NCI-H524 treated with DMSO at 0.1 percent for 48 hours (cell line): Measurements from ENCODE around the gene RIF1.
"Not testable (repeated sequence)": the region's sequence is repeated elsewhere in the genome, so short reads cannot be mapped to it uniquely, and the experiment has no call there.

Experiments
- DNase-seq: peaks from one replicate; lab custom pipeline; 2025; lab: John Stamatoyannopoulos, UW

Gene RIF1

DNA sequence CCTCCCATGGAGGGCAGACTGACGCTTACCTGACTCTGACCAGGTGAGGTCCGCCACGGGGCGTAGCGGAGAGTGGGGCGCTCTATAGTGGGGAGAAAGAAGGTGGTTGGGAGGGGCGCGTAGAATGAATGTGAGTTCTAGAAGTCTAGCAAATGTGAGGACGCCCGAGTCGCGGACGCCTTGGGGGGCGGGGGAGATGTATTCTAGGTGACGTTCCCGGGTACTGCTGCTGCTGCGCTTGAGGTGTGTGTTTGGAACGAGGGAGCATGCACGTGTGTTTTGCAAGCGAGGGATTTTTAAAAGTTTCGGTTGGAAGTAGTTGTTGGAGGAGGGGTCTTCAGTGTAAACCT, 758 bp downstream of the RIF1 start:
- no peak for DNase-seq

DNA sequence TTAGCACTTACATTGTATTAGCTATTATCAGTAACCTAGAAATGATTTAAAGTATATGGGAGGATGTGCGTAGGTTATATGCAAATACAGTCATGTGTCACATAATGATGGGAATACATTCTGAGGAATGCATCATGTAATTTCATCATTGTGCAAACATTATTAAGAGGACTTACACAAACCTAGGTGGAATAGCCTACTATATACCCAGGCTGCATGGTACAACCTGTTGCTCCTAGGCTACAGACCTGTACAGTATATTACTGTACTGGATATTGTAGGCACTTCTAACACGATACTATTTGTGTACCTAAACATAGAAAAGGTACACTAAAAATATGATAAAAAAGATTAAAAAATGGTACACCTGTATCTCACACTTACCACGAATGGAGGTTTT, 7.9 kb downstream of the RIF1 start:
- DNase-seq = no peak

DNA sequence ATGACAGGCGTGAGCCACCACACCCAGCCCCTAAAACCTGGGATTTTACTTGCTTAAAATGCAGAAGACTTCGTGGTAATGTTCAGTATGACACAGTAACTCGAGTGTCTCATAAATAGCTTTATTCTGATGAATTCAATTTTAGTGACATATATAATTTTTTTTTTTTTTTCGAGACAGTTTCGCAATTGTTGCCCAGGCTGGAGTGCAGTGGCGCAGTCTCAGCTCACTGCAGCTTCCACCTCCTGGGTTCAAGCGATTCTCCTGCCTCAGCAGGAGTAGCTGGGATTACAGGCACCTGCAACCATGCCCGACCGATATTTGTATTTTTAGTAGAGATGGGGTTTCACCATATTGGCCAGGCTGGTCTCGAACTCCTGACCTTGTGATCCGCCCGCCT, 12.0 kb downstream of the RIF1 start:
- not testable (repeated sequence) for DNase-seq

DNA sequence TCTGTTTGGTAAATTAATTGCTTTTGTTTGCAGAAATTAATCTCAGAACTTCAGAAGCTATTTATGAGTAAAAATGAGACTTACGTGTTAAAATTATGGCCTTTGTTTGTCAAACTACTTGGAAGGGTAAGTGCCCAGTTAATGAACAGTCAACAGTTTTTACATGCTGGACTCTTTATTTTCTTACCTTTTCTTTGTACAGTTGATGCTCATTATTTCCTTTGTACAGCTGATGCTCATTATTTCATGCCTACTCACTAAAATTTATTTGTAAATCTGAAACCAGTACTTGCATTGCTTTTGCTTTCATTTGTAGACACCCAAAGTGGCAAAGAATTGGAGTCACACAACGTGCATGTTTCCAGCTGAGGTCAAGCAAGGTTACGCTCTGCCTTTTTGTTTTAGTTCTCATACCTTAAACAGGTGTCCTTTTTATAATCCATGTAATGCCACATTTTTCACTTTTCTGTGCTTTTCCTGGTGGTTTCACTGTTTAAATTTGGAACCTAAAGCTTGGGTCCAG, 13.3 kb downstream of the RIF1 start:
- DNase-seq = no peak

DNA sequence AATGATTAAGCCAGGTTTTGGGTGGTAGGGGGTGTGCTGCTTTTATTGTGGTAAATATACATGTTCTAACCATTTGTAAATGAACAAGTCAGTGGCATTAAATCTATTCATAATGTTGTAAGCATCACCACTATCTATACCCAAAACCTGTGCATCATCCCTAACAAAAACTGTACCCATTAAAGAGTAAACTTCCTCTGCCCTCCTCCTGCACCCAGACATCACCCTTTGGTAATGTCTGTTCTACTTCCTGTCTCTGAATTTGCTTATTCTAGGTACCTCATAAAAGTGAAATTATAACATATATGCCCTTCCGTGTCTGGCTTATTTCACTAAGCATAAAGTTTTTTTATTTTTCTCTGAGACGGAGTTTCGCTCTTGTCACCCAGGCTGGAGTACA, 14.1 kb downstream of the RIF1 start:
- no peak for DNase-seq

DNA sequence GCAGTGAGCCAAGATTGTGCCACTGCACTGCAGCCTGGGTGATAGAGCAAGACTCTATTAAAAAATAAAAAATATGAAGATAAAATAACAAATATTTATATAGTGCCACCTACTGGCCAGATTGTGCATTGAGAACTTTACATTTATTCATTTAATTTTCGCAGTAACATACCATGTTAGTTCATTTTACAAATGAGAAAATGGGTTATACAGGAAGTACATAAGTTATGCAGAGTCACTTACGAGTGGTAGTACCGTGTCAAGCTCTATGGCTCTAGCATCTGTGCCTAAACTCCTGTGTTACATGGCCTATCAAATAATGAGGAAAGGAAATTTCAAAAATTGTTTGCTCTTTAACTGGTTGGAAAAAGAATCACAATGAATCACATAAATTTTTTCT, 27.9 kb downstream of the RIF1 start:
- DNase-seq = no peak

DNA sequence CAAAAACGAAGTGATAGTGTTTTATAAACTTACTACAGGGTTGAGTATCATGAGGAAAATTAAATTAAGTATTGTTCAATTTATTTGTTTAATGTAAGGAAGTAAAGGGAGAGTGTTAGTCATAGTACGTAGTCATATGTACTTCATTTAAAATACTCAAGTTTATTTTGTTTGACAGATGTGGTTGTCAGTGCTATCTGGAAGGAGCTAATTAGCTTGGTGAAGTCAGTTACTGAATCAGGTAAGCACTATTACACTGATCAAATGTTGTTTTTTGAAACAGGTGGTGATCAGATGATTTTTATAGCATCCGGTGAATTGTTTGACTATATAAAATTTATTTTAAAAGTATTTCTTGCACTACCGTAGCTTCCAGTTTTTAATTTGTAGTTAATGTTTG, 28.8 kb downstream of the RIF1 start:
- DNase-seq = no peak

DNA sequence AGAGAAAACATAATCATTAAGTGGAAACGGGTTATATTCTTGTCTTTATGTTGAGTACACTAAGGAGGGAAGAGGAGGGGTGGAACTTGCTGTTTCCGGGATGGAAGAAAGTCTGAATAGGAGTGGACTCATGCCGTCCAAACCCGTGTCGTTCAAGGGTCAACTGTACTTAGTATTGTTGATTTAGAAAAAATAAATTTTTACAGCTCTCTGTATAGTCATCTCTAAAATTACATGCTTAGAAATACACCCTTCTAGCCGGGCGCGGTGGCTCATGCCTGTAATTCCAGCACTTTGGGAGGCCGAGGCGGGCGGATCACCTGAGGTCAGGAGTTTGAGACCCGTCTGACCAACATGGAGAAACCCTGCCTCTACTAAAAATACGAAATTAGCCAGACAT, 29.4 kb downstream of the RIF1 start:
- no peak for DNase-seq

DNA sequence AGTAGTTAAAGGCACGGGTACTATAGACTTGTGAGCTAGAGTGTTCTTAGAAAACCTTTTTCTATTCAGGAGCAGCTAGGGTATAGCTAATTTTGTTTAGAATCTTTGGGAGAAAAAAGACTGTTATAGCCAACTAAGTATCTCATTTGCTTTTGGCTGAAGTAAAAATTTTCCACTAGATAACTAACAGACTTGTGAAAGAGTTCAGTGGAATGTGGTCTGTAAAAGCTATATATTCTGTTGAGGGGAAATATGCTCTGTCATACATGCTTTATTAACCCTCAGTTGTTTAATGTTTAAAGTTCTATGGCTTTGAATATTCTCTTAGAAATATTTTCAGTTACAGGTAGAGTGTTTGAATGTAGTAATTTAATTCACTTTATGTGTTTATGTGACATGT, 49.7 kb downstream of the RIF1 start:
- no peak for DNase-seq

DNA sequence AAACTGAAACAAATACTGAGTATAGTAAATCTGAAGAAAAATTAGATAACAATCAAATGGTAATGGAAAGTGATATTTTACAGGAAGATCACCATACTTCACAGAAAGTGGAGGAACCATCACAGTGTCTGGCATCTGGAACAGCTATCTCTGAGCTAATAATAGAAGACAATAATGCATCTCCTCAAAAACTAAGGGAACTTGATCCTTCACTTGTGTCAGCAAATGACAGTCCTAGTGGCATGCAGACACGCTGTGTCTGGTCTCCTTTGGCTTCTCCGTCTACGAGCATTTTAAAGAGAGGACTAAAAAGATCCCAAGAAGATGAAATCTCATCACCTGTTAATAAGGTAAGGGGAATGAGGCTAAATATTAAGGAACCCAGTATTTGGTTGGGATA, 56.1 kb downstream of the RIF1 start:
- no peak for DNase-seq

DNA sequence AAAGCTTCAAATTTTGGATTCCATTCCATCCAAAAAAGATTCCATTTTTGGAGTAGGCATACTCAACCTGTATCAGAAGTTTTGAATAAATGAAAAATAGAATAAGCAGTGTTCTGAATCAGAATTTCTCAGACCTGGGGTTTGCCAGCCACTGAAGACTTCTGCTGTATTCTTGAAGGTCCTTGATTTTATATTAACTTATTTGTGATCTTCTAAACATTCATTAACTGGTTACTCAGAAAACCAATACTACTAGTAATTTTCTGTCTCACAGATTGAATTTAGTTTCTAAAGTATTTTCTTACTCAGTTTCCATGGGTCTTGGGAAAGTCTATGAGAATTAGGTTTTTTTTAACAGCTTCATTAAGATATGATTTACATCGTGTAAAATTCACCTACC, 60.9 kb downstream of the RIF1 start:
- DNase-seq = no peak

DNA sequence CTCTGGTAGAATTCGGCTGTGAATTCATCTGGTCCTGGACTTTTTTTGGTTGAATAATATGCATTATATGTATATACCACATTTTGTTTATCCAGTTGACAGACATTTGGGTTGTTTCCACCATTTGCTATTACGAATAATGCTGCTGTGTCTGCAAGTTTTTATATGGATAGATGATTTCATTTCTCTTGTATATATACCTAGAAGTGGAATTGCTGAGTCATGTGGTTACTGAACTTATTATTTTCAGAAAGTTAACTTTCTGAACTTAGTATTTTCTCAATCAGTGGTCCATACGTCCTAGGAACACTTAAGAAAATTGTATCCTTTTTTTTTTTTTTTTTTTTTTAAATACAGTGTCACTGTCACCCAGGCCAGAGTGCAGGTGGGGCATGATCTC, 63.3 kb downstream of the RIF1 start:
- DNase-seq = no peak

DNA sequence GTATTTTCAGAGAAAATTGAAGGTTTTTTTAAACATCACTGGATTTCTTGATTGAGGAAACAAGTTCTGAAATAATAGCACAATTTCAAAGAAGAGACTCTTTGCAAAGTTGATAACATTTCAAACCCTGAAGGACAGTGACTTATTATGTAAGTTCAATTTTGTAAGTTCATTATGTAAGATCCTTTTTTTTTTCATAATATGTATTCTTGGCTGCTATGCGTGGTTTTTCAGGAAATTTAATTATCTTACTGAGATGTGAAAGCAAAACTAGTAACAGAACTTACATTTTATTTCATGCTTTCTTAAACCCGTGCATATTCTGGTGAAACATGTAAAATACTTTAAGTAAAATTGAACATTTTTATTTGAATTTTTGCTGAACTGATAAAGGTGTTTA, 65.4 kb downstream of the RIF1 start:
- no peak for DNase-seq

DNA sequence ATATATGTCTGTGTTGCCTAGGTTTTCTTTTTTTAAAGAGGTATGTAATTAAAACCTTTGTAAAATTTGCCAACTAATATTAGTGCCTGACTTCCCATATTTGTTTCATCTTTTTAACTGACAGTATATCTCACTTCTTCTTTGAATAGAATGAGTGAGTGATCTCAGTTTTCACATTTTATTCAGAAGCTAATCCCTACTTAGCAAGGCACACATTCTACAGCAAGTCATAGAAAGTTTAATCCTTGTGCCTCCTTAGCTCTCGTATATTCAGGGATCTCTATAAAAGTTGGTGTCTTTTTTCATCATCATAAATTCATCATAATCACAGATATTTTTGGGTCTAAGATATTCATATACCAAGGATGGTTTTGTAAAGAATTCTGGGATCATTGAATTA, 66.6 kb downstream of the RIF1 start:
- DNase-seq = no peak

DNA sequence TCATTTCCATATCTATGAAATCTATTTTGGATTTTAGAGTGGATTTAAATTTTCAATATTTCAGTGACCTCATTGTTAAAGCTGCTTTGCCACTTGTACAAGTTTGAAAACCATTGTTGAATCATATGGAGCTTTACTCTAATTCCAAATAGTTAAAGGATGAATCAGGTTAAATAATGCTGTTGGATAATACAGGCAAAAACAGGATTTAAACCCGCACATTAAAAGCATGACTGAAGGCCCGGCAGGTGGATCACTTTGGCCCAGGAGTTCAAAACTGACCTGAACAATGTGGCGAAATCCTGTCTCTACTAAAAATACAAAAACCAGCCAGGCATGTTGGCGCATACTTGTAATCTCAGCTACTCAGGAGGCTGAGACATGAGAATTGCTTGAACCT, 68.3 kb downstream of the RIF1 start:
- DNase-seq = no peak

DNA sequence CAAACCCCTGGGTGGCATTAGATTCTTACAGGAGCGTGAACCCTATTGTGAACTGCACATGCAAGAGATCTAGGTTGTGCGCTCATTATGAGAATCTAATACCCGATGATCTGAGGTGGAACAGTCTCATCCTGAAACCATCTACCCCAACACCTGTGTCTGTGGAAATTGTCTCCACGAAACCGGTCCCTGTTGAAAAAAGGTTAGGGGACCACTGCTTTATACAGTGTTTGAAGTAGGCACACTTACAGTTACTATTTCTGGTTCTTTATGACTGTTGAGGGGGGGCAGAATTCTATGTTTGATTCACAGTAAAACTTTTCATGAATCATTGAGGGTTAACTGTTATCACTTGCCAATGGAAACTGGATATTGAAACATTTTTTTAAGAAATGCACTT, 72.0 kb downstream of the RIF1 start:
- no peak for DNase-seq

DNA sequence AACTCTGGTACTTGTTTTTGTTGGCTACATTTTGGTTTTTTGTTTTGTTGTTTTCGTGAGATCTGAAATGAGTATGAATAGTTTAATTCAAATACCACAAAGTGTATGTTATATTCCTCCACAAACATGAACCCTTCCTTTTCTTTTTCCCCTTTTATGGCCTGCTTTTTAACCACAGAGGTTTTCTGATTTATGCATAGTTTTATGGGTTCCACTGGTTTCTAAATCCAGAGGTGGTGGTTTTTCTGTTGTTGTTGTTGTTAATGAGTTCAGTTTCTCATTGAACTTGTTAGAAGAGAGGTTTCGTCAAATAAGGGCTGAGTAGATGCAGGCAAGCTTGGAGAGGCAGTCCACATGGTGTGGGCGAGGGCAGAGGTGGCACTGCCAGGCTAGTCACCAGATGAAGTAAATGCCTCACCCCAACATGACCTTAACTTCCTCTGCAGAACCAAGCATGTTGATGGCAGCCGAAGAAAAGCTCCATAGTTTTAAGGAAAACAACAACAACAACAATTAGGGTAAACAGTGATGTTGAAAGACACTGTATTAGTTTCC, 72.5 kb downstream of the RIF1 start:
- no peak for DNase-seq

DNA sequence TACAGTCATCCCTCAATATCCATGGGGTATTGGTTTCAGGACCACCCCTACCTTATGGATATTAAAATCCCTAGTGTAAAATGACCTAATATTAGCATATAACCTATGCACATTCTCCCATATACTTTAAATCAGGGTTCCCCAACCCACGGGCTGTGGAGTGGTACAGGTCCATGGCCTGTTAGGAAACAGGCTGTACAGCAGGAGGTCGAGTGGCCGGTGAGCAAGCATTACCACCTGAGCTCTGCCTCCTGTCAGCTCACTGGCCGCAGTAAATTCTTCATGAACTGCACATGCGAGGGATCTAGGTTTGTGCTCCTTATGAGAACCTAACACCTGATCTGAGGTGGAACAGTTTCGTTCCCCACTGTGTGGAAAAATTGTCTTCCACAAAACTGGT, 73.8 kb downstream of the RIF1 start:
- no peak for DNase-seq

DNA sequence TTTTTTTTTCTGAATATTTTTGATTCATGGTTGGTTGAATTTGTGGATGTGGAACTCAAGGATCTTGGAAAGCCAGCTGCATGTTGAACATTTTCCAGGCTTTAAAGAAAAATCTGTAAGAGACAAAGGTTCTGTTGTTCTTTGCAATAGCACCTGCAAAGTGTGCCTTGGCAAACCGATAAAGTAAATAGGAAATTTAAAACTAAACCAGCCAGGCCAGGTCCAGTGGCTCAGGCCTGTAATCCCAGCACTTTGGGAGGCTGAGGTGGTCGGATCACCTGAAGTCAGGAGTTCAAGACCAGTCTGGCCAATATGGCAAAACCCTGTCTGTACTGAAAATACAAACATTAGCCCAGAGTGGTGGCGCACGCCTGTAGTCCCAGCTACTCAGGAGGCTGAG, 74.4 kb downstream of the RIF1 start:
- no peak for DNase-seq

DNA sequence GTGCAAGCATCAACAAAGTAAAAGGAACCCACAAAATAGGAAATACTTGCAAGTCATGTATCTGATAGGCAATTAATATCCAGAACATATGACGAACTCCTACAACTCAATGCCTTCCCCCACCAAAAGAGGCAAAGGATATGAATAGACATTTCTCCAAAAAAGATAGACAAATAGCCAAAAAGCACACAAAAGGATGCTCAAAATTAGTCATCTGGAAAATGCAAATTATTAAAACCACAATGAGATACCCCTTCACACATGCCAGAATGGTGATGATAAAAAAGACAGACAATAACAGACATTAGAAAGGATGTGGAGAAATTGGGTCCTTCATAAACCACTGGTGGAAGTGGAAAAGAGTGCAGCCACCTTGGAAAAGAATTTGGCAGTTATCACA, 76.4 kb downstream of the RIF1 start:
- no peak for DNase-seq

DNA sequence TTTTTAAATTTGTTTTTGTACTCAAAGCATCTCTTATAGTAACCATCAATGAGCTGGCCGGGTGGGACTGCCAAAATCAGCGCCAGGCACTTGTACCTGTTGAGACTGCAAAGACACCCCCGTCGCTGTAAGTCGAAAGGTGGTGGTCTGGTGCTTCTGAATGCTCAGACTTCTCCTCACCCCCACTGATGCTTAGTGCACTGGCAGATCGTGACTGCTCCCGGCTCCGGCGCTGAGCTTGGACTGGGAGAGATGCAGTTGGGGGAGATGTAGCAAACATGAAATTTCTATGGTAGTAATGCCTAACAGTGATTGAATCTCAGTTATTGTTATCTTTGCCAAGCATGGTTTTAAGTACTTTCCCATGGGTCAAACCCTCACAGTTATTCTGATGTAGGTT, 80.6 kb downstream of the RIF1 start:
- no peak for DNase-seq

DNA sequence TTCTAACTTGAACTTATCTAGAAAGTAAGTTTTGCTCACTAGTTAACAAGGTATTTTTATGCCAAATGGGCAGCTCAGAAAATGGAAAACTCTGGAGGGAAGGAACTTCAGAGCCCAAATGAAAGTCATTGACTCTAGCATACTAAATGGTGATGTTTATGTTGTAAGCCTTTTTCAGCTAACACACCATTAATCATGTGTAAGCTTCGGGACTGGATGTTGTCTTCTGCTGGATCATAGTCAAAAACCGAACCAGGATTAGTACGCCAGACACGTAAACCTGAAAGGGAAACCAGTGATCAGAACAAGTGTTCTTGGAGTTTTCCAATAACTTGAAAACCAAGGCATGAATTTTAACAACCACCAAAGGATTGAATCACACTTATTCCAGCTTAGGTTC, 81.8 kb downstream of the RIF1 start:
- no peak for DNase-seq

DNA sequence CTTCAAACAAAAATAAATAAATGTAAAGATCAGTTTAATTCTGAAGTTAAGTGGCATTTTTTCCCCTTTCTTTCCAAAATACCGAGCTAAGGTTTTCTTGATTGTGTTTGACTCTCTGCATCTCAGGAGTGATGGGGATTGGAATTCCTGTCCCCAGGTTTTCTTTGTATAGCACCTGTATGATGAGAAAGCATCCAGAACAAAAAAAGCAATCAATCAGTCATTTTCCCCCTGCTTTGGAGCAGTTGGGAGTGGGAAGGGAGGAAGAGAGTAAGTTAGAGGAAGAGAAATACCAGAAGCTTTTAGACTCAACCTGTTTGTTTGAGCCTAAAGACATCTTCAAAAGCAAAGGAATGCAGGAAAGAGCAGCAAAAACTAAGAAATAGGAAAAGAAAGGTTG, 88.5 kb downstream of the RIF1 start:
- DNase-seq = no peak

DNA sequence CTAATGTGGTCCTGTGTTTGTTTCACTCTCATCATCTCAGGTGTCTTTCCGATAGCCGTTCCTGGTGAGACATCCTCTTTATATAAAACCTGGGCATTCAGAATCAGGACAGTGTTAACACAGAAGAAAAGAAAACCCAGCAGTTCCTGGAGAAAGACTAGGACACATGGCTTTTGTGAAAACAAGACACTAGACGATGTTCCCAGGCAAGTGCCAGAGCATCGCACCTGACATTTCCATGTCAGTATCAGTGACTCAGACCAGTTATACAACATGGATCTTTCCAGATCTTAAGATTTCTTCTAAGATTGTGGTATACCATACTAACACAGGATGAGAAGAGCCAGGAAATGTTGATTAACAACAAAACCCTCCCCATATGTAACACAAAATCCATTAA, 96.5 kb downstream of the RIF1 start:
- DNase-seq = no peak

DNA sequence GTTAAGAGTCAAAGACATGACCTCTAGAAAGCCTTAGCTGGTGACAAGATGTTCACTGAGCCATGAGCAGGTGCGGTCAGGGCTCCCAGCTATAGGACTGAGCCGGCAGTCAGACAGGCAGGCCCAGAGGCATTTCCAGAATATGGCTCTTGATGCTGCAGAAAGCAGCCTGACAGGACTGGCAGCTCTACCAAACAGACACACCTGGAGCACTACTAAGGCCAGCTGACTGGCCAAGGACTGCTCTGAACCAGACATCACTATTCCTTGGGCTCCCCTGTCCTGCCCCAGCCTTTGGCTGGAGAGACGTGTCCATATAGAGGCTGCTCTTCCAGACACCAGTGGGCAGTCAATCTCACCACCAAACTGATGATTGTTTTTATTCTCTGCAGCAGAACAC, 98.8 kb downstream of the RIF1 start:
- no peak for DNase-seq
